ELF-1 (cell line): ENCODE results near the gene DBH.
A peak's percentile ranks its signal among the peaks of the same experiment; 100 is the strongest.

Experiments used
- DNase-seq: peaks from one replicate; pipeline ENCODE4 v3.0.0-alpha.2; 2016; ENCODE audit warnings: low read depth, low spot score

The DBH gene

GRCh38 chr9:133643362-133643755 lies 7.2 kb downstream of the DBH start:
- DNase-seq: no peak

DNA sequence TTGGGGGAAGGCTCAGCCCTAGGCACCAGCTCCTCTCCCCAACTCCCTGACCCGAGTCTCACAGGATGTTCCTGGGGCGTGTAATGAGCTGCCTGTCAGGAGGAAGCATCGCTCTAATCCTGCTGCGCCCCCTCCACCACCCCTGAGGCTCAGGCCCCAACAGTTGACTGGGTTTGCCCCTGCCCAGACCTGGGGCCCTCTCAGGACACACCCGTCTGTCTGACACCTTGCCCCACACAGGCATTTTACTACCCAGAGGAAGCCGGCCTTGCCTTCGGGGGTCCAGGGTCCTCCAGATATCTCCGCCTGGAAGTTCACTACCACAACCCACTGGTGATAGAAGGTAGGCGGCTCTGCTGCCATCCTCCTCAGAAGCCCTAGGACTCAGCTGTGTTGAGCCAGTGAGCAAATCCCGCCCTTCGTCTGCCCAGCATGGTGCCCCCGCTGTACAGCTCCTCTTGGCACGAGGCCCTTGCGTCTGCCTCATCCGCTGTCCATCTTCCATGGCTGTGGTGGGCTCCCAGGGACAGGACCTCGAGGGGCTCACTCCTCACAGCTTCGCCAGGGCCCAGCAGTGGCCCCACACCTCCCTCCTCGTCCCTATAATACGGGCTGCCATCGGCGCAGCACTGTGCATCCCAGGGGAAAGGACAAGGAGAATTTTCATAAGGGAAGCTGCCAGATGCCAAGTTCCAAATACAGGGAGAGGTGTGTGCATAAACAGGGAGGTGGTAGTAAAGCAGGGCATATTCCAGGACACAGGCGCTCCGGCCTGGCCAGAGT lies 8.0 kb downstream of the DBH start:
- no peak for DNase-seq

GRCh38 chr9:133645021-133645765 lies 9.0 kb downstream of the DBH start:
- DNase-seq: no peak

GRCh38 chr9:133647148-133647547 lies 11.0 kb downstream of the DBH start:
- DNase-seq: no peak

DNA sequence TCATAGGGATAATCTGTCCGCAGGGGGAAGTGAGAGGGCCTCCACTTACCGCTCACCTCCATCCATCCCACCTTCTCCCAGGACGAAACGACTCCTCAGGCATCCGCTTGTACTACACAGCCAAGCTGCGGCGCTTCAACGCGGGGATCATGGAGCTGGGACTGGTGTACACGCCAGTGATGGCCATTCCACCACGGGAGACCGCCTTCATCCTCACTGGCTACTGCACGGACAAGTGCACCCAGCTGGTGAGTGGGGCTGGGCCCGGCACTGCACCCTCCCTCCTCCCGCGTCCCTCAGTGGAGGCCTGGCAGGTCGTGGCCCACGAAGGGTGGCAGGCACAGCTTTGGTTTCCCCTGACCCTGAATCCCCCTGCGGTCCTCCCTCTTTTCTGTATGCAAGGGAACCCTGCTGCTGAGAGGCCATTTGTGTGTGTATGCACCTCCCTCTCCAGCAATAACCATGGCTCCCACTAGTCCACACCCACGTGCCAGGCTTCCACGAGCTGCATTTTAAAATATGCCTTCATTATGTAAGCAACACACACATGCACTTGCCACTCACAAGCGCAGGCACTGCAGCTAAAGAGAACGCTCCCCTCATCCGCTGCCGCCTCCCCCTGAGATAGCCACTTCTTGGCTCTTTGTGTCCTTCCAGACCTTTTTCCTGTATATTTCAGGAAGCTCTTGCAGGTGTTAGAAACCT lies 11.8 kb downstream of the DBH start:
- no peak for DNase-seq

DNA sequence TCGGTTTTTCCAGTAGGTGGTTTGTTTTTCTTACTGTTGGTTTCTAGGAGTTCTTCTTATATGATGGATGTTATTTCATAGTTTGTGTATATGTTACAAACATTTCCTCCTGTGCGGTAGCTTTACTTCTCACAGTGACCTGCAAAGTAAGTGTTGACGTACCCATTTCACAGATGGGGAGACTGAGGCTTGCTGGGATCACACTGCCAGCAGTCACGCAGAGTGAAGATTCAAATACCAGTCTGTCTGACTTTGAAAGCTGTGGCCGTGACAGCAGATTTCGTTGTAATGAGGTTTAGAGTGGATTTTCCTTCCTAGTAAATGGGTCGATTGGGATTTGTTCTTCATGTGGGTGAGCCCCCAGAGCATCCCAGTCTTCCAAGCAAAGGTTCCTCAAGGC lies 13.0 kb downstream of the DBH start:
- DNase-seq: no peak

DNA sequence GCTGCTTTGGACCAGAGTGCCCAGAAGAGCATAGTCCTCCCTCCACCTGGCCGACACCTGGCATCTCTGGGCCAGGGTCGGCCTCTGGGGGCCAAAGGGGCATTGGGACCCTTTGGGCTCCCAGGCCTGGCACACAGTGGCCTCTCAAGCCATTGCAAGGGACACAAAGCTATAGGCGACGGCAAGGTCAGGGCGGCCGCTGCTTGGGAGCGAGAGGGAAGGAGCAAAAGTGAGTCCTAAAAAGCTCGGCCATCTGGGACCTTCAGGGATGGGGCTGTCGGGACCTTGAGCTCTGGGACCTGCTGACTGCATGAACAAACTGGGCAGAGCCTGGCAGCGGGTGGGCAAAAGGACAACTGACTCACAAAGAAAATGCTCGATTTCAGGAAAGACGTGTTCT lies 13.9 kb downstream of the DBH start:
- no peak for DNase-seq

DNA sequence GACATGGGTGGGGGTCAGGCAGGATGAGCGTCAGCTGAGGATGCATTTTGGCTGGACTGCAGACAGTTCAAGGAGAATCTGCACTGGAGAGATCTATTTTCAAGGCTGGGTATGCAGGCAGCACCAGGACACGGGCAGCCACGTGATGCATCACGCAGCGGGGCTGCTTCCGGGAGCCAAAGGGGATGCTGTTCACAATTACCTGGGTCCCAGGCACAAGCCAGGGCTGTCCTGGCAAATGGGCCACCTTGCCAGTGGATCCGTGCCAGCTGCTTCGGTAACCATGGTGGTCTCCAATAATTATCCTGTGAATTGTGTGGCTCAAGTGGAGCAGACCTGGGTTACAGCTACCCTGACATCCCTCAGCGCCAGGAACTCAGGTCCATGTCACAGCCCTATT lies 17.5 kb downstream of the DBH start:
- DNase-seq: no peak

DNA sequence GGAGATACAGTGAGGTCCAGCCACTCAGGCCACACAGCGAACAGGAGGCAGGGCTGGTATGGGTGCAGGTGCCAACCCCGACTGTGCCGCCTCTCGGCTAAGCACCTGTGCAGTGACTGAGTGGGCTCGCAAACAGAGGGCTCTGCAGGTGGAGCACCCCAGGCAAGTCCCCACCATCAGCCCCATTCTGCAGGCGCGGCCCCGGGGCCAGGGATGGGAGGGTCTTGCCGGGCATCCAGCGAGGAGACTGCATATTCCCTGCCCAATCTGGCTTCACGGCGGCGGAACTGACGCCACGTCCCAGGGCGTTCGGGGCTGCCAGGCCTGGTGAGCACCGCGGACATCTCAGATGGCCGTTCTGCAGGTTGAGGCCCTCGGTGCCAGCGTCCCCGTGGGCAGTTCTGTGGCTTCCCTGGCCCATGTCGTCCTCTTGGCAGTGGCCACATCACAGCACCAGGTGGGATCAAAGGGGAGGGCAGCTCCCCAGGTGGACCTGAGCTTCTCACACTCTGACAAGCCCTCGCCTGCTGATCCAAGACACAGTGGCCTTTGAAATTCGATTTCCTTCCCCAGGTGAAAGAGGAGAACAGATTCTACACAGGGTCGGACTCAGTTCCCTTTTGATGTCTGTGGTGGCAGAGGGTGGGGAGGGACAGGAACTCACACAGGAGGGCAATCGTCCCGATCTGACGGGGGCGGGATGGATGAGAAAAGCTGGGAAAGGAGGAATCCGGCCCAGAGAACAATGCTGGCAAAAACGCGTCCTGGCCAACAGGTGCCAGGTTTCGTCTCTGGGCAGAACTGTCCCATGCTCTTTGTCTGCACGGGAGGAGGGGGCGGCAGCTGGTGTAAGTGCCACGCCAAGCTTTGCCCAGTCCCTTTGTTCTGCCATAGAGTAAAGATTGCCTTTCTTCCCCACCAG lies 18.8 kb downstream of the DBH start:
- DNase-seq: no peak

GRCh38 chr9:133655701-133656100 lies 19.5 kb downstream of the DBH start:
- DNase-seq: no peak

GRCh38 chr9:133656211-133657119 lies 20.3 kb downstream of the DBH start:
- no peak for DNase-seq

GRCh38 chr9:133657120-133657661 lies 21.0 kb downstream of the DBH start:
- no peak for DNase-seq

DNA sequence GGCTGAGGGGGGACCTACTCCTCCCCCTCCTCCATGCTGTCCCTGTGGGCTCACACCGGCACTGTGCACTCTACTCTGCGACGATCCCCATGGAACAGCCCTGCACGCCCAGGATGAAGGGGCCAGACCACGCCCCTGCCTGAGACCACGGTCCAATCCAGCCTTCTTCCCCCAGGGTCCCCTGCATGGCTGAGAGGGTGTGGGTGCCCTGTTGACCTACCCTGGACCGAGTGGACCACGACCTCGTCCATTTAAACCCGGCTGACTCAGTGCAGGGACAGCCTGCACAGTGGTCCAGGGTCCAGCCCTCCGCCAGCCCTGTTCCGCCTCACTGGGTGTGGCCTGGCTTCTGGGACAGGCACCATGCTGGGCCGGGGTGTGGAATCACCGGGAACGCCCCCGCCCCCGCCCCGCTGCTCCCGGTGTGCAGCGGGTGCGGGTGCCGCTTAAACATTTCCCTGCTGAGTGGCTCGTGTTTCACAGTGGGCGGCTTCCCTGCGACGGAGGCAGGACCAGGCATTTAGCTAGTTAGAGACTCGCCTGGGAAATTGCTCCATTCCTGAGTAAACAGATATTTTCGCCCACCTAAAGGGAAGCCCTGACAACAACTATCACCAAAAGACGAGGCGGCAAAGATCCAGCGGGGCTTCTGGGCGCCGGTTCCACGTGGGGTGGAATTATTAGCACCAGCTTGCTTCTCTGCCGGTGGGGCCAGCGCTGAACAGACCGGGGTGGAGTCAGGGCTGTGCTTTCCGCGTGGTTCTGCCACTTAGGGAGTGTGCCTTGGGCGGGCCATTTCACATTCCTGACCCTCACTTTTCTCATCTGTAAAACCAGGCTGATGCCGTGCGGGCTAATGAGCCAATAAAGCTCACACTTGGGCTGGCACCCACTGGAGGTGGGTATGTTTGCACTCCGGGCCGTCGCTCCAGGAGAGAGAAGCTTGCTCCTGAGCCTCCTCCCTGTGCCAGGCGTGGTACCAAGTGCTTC lies 22.6 kb downstream of the DBH start:
- DNase-seq: peak; percentile 52

GRCh38 chr9:133659516-133659915 lies 23.4 kb downstream of the DBH start:
- DNase-seq: no peak

GRCh38 chr9:133661846-133662540 lies 25.8 kb downstream of the DBH start:
- DNase-seq: no peak

GRCh38 chr9:133664173-133665050 lies 28.2 kb downstream of the DBH start:
- DNase-seq: no peak

DNA sequence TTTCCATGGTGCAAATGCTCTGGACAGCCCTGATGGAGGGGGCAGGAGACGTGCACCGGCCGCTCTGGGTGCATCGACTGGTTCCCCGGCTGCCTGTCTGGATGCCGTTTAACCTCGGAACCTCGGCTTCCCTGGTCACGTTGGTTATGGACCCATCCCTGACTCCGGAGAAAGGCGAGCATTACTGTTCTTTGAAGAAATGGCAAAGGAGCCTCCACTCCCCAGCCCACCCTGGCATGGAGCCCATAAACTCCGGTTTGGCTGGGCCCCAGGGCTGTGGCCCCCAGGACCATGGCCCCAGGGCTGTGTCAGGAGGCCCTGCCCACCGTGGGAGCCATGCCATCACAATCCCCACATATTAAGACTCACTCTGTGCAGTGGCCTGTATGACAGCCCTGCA lies 28.9 kb downstream of the DBH start:
- DNase-seq: no peak
